Measurements from ENCODE around the gene SCN8A.
A peak's percentile ranks its signal among the peaks of the same experiment; 100 is the strongest.

Gene SCN8A

GRCh38 chr12:51851413-51852124, 260.5 kb downstream of the SCN8A start:
- DNase-seq (ENCODE audit: low read depth) = no peak

- DNase-seq (ENCODE audit: low read depth) = peak; percentile 26
Observed at GRCh38 chr12:51852404-51853137, 261.5 kb downstream of the SCN8A start.

GRCh38 chr12:51855586-51856428, 264.8 kb downstream of the SCN8A start:
- DNase-seq (ENCODE audit: low read depth) = no peak

GRCh38 chr12:51860986-51861385, 270.0 kb downstream of the SCN8A start:
- no peak for DNase-seq (ENCODE audit: low read depth)

Measured in fibroblast of gingiva (primary cell).